ENCODE results near the gene MEGF8.

Gene MEGF8

GRCh38 chr19:42362342-42362741, 36.9 kb downstream of the MEGF8 start:
- DNase-seq, result no peak

DNA sequence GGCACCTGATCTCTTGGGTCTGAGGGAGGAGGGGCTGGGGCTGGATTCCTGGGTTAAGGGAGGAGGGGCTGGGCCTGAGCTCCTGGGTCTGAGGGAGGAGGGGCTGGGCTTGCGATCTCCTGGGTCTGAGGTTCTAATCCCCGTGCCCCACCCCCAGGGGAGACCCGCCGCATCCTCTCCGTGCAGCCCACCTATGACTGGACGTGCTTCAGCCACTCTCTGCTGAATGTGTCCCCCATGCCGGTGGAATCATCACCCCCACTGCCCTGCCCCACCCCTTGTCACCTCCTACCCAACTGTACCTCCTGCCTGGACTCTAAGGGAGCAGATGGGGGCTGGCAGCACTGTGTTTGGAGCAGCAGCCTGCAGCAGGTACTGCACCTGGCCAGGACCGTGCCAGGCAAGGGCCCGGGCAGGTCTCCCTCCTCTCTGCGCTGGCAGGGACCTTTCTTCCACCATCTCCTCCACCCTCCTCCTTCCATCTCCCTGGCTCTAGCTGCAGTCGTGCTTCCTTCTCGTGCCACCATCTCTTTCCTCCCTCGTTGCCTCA, 37.5 kb downstream of the MEGF8 start:
- no peak for DNase-seq

- no peak for DNase-seq
Measured at GRCh38 chr19:42363614-42364346, 38.3 kb downstream of the MEGF8 start.

DNA sequence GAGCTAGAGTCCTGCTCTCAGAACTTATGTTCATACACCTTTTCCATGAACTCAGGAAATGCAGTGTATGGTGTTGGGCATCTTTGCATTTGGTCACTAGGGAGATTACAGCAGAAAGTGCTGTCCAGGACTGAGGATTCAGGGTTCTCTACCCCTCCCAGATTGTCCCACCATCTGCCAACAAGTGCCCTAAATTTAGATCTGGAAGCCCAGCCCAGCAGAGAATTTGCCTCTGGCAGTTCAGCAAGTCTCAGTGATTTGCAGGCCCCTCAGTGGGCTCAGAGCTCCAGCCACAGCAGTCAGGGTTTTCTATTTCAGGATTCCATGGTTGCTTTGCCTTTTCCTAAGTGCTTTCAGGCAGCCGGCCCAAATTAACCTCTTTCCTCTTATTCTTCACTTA, 41.2 kb downstream of the MEGF8 start:
- DNase-seq, result no peak

GRCh38 chr19:42367929-42368328, 42.5 kb downstream of the MEGF8 start:
- no peak for DNase-seq

- no peak for DNase-seq
Measured at GRCh38 chr19:42368360-42368759, 42.9 kb downstream of the MEGF8 start.

DNA sequence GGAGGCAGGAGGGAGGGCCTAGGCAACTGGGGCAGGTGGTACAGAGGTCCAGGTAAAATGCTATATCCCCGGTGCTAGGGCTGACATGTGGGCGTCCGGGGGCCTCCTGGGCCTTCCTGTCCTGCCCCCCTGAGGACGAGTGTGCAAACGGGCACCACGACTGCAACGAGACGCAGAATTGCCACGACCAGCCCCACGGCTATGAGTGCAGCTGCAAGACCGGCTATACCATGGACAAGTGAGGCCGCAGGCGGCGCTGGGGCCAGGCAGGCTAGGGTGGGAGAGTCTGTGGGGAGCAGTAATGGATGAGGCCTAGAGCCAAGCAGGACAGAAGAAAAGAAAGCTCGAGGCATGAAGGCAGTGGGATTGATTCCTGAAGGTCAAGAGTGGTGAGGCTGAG, 43.3 kb downstream of the MEGF8 start:
- no peak for DNase-seq

DNA sequence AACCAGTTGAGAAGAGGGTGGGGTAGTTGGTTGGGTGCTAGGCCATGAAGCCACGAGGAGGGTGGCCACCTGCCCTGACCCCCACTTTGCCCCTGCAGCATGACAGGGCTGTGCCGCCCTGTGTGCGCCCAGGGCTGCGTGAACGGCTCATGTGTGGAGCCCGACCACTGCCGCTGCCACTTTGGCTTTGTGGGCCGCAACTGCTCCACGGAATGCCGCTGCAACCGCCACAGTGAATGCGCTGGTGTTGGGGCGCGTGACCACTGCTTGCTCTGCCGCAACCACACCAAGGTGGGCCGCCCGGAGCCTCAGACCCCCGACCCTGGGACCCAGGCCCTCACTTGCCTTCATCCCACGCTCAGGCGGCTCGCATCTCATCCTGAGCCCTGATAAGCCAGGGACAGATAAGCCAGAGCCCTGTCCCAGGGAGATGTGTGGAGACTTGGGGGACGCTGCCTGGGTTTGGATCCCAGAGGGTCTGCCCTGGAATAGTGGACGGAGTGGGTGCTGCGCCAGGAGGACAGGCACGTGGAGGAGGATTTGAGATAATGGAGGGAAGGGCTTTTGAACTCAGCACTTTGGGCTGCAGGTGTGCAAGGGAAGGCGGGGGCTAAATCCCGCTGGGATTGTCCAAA, 44.1 kb downstream of the MEGF8 start:
- no peak for DNase-seq

DNA sequence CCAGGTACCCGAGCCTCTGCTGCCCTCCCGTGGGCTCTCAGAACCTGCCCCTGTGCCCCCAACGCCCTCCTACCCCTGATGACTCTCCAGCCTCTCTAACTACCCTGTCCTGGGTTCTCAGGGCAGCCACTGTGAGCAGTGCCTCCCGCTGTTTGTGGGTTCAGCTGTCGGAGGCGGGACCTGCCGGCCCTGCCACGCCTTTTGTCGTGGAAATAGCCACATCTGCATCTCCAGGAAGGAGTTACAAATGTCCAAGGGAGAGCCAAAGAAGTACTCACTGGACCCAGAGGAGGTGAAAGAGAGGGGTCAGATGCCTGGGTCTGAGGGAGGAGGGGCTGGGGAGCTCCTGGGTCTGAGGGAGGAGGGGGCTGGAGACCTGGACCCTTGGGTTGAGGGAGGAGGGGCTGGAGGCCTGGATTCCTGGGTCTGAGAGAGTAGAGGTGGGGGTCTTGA, 44.7 kb downstream of the MEGF8 start:
- no peak for DNase-seq

DNA sequence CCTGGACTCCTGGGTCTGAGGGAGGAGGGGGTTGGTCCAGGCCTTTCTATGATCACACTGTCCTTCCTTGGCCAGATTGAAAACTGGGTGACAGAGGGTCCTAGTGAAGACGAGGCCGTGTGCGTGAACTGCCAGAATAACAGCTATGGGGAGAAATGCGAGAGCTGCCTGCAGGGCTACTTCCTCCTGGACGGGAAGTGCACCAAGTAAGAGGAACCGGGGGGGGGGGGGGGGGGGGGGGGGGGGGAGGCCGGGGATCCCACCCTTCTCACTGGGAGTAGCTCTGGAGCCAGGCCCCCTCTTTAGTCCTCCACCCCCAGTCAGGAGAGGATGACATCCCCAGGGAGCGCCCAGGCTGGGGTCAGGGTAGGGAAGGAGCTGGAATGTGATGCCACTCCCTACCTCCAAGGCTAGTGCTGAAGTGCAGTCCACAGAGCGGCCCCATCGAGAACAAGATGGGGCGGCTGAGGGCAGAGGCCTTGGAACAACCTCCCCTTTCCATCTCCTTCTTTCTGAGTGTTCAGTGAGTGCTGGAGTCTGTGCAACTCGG, 45.3 kb downstream of the MEGF8 start:
- no peak for DNase-seq

- DNase-seq, result no peak
Measured at GRCh38 chr19:42374826-42375376, 49.5 kb downstream of the MEGF8 start.

- no peak for DNase-seq
Measured at GRCh38 chr19:42375415-42376176, 50.2 kb downstream of the MEGF8 start.

GRCh38 chr19:42376177-42376555, 50.7 kb downstream of the MEGF8 start:
- no peak for DNase-seq

GRCh38 chr19:42378225-42379215, 53.1 kb downstream of the MEGF8 start:
- no peak for DNase-seq

GRCh38 chr19:42380155-42380554, 54.7 kb downstream of the MEGF8 start:
- DNase-seq, result no peak

GRCh38 chr19:42386974-42387707, 61.7 kb downstream of the MEGF8 start:
- peak; percentile 73 for DNase-seq

GRCh38 chr19:42388851-42389489, 63.5 kb downstream of the MEGF8 start:
- DNase-seq, result no peak

DNA sequence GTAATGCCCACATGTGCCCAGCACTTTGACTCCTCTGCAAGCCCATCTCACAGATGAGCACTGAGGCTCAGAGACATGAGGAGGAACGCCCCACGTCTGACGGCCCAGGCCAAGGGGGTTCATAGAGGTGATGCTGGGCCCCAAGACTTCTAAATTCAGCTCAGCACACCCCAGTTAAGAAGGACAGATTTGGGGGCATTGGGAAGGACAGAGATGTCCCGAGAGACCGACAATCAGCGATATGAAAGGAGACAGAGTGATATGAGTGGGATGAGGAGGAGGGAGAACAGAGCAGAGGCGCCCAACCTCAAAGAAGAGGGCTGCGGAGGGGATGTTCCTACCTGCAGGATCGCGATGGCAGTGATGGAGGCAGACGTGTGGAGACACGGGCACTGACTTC, 64.5 kb downstream of the MEGF8 start, which contains the start of gene CNFN:
TSS of gene CNFN (minus strand) at position 399 of the 400 bp plus-strand sequence. CDS start 1,260 bp downstream, outside the sequence.
- no peak for DNase-seq

DNA sequence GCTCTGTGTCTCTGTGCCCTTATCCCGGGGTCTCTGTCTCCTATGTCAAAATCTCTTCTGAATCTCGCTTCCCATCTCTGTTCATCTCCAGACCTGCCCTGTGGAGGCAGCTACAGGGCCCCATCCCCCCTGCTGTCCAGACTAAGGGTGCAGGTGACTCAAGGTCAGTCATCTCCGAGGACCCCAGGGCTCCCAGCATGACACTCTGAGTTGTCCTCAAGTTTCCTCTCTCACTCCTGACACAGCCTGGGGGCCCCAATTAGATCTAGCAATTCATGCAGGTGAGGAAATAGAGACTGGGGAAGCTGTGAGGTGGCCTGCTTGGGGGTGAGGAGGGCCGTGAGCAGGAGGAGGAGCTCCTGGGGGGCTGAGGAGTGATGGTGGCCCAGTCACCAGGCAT, 66.7 kb downstream of the MEGF8 start:
- DNase-seq, result no peak

DNA sequence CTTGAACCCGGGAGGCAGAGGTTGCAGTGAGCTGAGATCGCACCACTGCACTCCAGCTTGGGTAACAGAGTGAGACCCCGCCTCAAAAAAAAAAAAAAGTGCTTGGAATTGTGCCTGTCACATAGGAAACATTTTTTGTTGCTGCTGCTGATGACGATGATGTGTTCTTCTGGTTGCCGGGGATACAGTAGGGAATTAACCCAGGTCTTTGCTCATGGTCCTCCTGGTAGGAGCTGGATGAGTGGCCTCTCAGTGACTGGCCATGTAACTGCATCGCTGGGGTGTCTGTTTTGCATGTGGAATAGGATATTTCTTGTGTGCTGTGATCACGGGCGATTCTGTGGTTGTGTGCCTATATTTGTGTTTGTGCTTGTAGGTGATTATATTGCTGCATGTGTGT, 69.3 kb downstream of the MEGF8 start:
- DNase-seq, result no peak

Measured in NCI-H1105 (cell line).